Gastroesophageal sphincter (tissue), 3 donors: ENCODE data around the gene MSRB1.

Experiments
- CTCF ChIP-seq, 4 experiments: fragments of 200-600 bp in 2 of 4; fragments of 450-650 bp in 2 of 4; sonication (generic) in 1 of 4; IDR thresholded peaks; one replicate each; pipeline ENCODE4 v1.5.1; 2017 to 2019; ENCODE audit warnings: antibody characterized with exemption in 4 of 4, mild to moderate bottlenecking in 2 of 4, moderate library complexity in 2 of 4
- POLR2A ChIP-seq, 2 donors: fragments of 450-650 bp; IDR thresholded peaks; one replicate each; pipeline ENCODE4 v1.6.1; 2017; ENCODE audit warnings: antibody characterized with exemption in 2 of 2, mild to moderate bottlenecking in 2 of 2, moderate library complexity in 1 of 2

DNA sequence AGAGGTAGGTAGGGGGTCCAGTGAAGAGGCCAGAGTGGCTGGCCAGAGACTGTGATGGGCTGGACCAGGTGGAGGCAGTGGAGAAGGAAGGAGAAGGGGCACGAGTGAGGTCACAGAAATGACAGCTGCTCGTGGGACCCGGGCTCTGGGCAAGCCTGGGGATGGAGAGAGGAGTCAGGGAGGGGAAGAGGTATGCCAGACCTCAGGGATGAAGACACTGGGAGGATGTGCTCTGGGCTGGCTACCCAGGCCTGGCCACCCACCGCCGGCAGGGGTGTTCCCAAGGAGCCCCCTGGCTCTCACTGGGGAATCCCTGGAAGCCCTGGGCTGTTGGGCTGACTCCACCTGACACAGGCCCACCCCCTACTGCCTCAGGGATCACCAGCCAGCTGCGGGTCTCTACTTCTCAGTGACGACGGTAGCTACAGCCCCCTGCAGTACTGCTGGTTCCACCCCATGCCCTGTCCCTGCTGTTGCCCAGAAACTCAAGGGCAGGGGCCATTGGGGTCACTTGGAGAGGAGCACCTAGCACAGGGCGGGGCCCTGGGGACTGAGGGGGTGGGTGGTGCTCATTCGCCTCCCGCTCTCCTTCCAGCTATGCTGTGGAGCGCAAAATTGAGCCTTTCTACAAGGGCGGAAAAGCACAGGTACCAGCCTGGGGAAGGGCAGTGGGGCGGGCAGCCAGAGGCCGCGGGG is 30.6 kb upstream of the MSRB1 start:
- TF ChIP-seq CTCF (IDR thresholded peaks at IDR 0.05) (no peak), POLR2A (IDR thresholded peaks at IDR 0.05) (no peak)
